ENCODE results near the gene ELOVL3. TPM values are rescaled to one million over a fixed set of nuclear protein-coding genes. Genes with fewer than 3 reads are reported as not detected.
A peak's percentile ranks its signal among the peaks of the same experiment; 100 is the strongest.
"Not testable (repeated sequence)": the region's sequence is repeated elsewhere in the genome, so short reads cannot be mapped to it uniquely, and the experiment has no call there.

ELOVL3 gene, protein sequence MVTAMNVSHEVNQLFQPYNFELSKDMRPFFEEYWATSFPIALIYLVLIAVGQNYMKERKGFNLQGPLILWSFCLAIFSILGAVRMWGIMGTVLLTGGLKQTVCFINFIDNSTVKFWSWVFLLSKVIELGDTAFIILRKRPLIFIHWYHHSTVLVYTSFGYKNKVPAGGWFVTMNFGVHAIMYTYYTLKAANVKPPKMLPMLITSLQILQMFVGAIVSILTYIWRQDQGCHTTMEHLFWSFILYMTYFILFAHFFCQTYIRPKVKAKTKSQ
- total RNA-seq (not detected), polyA plus RNA-seq (under 1 TPM in 1 of 4 donors, not detected in 3; 0.16 TPM)

DNA sequence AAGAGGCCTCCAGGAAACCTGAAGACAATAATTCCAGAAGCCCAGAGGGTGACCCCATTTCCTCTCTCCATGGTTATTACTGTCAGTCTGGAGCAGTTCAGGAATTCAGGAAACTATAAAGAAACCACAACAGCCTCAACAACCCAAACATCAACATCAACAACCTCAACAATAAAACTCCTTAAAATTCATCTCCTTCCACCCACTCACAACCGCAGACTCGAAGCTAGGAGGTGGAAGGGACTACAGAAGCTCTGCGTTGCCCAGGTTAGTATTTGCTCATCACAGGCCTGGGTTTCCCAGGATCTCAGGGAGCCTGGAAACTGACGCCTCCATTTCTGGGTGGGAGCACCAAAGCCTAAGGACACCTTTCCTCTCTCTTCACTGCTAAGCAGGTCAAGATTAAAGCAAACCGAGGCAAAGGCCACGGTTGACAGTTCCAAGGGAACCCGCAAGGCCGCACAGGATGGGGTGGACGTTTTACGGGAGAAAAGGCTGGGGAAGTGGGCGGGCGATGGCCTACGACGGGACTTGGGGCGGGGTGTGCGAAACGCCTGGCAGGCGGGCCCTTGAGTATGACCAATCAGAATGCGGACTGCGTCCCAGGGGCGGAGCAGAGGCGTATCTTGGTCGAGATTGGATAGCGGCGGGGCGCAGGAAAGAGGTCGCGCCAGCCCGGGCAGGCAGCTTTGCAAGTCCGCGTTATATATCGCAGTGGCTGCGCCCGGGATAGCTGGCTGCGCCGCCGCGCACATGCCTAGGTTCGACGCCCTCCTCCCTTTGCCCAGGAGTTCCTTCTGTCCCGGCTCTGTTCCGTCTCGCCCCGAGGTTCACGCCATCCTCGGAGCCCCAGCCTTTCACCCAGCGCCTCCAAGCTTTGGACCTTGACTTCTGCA is at the start of gene ELOVL3:
ELOVL3 (plus strand) TSS at position 654 of the 896 bp plus-strand sequence. CDS start 250 bp downstream, outside the sequence.
- H3K27me3 Mint-ChIP-seq = peaks cover 69% of the 10 kb centered on the region
- peak; percentile 90 to 91 for ATAC-seq (ENCODE audit: low read depth in 2 of 2)
- peak within 1 kb of the TSS; percentile 62 to 87 (median 83) for H3K4me3 Mint-ChIP-seq
- H3K4me1 Mint-ChIP-seq = peaks cover 0 to 38% (median 12%) of the 10 kb centered on the region in 4 donors
- H3K36me3 ChIP-seq (ENCODE audit: control insufficient read depth, insufficient read depth, low read length) = no peaks in the 10 kb centered on the region
- peak; percentile 75 to 94 (median 79) for DNase-seq
- no peak within 1 kb of the TSS for H3K27ac ChIP-seq (ENCODE audit: insufficient read depth, low read length, poor library complexity, severe bottlenecking)
- H3K27me3 ChIP-seq (ENCODE audit: control insufficient read depth, insufficient read depth, low read length) = peaks cover 24% of the 10 kb centered on the region
- H3K9me3 ChIP-seq (ENCODE audit: control insufficient read depth in 2 of 2, low read length in 2 of 2) = no peaks in the 10 kb centered on the region
- no peaks in the 10 kb centered on the region for H3K36me3 Mint-ChIP-seq
- H3K4me1 ChIP-seq (ENCODE audit: control insufficient read depth, insufficient read depth, low read length, poor library complexity, severe bottlenecking) = peaks cover 22% of the 10 kb centered on the region
- H3K27ac Mint-ChIP-seq = peak within 1 kb of the TSS in 2 of 3 donors; percentile 56 to 84
- peaks cover 0 to 2% (median 0%) of the 10 kb centered on the region in 7 donors for H3K9me3 Mint-ChIP-seq
- peak within 1 kb of the TSS; percentile 52 for H3K4me3 ChIP-seq (ENCODE audit: low read depth, low read length)

DNA sequence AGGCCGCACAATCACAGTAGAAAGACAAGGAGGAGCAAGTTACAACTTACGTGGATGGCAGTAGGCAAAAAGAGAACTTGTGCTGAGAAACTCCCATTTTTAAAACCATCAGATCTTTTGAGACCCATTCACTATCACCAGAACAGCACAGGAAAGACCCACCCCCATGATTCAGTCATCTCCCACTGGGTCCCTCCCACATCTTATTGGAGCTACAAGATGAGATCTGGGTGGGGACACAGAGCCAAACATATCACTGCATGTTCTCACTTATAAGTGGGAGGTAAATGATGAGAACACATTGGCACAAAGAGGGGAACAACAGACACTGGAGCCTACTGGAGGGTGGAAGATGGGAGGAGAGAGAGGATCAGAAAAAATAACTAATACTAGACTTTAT is 41.5 kb upstream of the ELOVL3 start:
- no peak overlapping the region for H3K27ac ChIP-seq (ENCODE audit: insufficient read depth, low read length, poor library complexity, severe bottlenecking)
- Mint-ChIP-seq H3K4me3 (no peak overlapping the region), H3K27me3 (peaks cover 8% of the 10 kb centered on the region), H3K36me3 (no peaks in the 10 kb centered on the region), H3K9me3 (peaks cover 0 to 8% (median 0%) of the 10 kb centered on the region in 7 donors), H3K4me1 (peaks cover 5 to 15% (median 6%) of the 10 kb centered on the region in 4 donors), H3K27ac (no peak overlapping the region)
- H3K9me3 ChIP-seq (ENCODE audit: control insufficient read depth in 2 of 2, low read length in 2 of 2) = no peaks in the 10 kb centered on the region
- ATAC-seq (ENCODE audit: low read depth in 2 of 2) = no peak
- no peaks in the 10 kb centered on the region for H3K36me3 ChIP-seq (ENCODE audit: control insufficient read depth, insufficient read depth, low read length)
- DNase-seq = no peak
- peaks cover 2% of the 10 kb centered on the region for H3K27me3 ChIP-seq (ENCODE audit: control insufficient read depth, insufficient read depth, low read length)
- H3K4me3 ChIP-seq (ENCODE audit: low read depth, low read length) = no peak overlapping the region
- H3K4me1 ChIP-seq (ENCODE audit: control insufficient read depth, insufficient read depth, low read length, poor library complexity, severe bottlenecking) = peaks cover 11% of the 10 kb centered on the region

DNA sequence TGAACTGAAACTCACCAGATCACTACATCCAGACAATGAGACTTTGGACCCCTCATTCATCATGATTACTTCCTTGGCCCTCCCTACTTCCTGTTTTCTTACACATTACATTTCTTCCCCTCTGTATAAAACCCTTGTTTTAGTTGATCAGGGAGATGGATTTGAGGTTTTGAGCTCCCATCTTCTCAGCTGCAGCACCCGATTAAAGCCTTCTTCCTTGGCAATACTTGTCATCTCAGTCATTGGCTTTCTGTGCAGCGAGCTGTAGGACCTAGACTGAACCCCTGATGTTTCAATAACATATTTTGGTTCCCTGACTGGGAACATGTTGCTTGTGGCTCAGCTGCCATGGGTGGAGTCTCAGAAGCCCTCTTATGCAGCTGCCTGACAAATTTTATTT is 40.8 kb upstream of the ELOVL3 start:
- no peaks in the 10 kb centered on the region for H3K27me3 ChIP-seq (ENCODE audit: control insufficient read depth, insufficient read depth, low read length)
- H3K9me3 ChIP-seq (ENCODE audit: control insufficient read depth in 2 of 2, low read length in 2 of 2) = no peaks in the 10 kb centered on the region
- H3K4me1 ChIP-seq (ENCODE audit: control insufficient read depth, insufficient read depth, low read length, poor library complexity, severe bottlenecking) = peaks cover 12% of the 10 kb centered on the region
- peaks cover 8% of the 10 kb centered on the region for H3K27me3 Mint-ChIP-seq
- no peak overlapping the region for H3K27ac Mint-ChIP-seq
- H3K4me3 ChIP-seq (ENCODE audit: low read depth, low read length) = no peak overlapping the region
- peaks cover 0 to 8% (median 0%) of the 10 kb centered on the region in 7 donors for H3K9me3 Mint-ChIP-seq
- ATAC-seq (ENCODE audit: low read depth in 2 of 2) (no peak), DNase-seq (no peak)
- H3K36me3 ChIP-seq (ENCODE audit: control insufficient read depth, insufficient read depth, low read length) = no peaks in the 10 kb centered on the region
- H3K36me3 Mint-ChIP-seq = no peaks in the 10 kb centered on the region
- peaks cover 5 to 17% (median 8%) of the 10 kb centered on the region in 4 donors for H3K4me1 Mint-ChIP-seq
- no peak overlapping the region for H3K4me3 Mint-ChIP-seq
- no peak overlapping the region for H3K27ac ChIP-seq (ENCODE audit: insufficient read depth, low read length, poor library complexity, severe bottlenecking)

DNA sequence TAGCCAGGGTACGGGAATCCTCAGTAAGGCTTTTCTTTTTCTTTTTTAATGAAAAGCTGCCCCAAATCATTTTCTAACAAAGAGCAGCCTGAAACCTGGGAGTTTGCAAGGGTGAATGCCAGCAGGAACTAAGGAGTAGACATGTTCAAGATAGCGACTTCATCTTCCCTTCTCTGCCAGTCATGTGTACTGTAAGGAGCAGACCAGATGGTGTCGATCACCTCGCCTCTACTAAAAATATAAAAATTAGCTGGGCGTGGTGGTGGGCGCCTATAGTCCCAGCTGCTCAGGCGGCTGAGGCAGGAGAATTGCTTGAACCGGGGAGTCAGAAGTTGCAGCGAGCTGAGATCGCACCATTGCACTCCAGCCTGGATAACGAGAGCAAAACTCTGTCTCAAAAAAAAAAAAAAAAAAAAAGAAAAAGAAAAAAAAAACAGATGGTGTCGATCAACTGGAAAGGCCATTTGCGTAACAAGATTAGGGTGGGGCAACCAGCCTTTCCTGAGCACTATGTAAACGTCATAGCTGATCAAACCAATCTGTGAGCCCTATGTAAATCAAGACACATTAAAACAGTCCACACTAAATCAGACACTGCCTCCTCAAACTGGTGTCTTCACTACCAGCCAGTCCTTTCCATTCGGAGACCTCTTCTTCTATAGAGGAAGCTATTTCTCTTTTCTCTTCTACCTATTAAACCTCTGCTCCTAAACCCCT is 40.1 kb upstream of the ELOVL3 start:
- no peaks in the 10 kb centered on the region for H3K36me3 Mint-ChIP-seq
- Histone ChIP-seq H3K27me3 (ENCODE audit: control insufficient read depth, insufficient read depth, low read length) (no peaks in the 10 kb centered on the region), H3K9me3 (ENCODE audit: control insufficient read depth in 2 of 2, low read length in 2 of 2) (no peaks in the 10 kb centered on the region), H3K4me1 (ENCODE audit: control insufficient read depth, insufficient read depth, low read length, poor library complexity, severe bottlenecking) (peaks cover 12% of the 10 kb centered on the region), H3K4me3 (ENCODE audit: low read depth, low read length) (no peak overlapping the region), H3K36me3 (ENCODE audit: control insufficient read depth, insufficient read depth, low read length) (no peaks in the 10 kb centered on the region), H3K27ac (ENCODE audit: insufficient read depth, low read length, poor library complexity, severe bottlenecking) (no peak overlapping the region)
- H3K27ac Mint-ChIP-seq = no peak overlapping the region
- no peak overlapping the region for H3K4me3 Mint-ChIP-seq
- peaks cover 5 to 17% (median 8%) of the 10 kb centered on the region in 4 donors for H3K4me1 Mint-ChIP-seq
- peaks cover 3% of the 10 kb centered on the region for H3K27me3 Mint-ChIP-seq
- no peak for ATAC-seq (ENCODE audit: low read depth in 2 of 2)
- peaks cover 0 to 8% (median 0%) of the 10 kb centered on the region in 7 donors for H3K9me3 Mint-ChIP-seq
- DNase-seq = no peak

DNA sequence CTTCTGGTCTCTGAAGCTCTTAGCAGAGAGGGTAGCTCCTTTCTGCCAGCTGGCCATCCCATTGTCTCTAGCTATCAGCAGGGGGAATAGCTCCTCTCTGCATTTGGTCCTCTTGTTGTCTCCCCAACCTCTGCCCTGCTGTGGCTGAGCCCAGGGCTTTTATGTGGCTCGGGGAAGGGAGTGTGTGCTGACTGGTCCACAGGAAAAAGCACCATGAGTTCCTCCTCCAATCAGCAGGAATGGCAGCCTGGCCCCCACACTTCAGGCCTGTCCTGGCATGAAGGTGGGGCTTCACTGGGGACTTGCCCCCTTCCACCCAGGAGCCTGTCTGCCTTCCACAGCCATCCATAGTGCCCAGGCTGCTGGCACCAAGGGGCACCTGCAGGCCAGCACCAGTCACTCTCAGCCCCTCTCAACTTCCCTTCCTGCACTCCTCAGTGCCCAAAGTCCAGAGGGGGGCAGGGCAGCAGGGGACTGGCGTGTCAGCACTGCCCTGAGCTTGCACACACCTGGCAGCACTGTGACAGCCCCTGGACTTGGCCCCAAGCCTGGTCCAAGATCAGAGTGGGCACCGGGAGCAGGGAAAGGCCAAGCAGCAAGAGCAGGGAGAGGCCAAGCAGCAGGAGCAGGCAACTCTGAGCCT is 37.7 kb upstream of the ELOVL3 start:
- Histone ChIP-seq H3K9me3 (ENCODE audit: control insufficient read depth in 2 of 2, low read length in 2 of 2) (peaks cover 0 to 7% of the 10 kb centered on the region in 2 experiments), H3K27ac (ENCODE audit: insufficient read depth, low read length, poor library complexity, severe bottlenecking) (peak overlapping the region; percentile 71), H3K4me3 (ENCODE audit: low read depth, low read length) (no peak overlapping the region), H3K4me1 (ENCODE audit: control insufficient read depth, insufficient read depth, low read length, poor library complexity, severe bottlenecking) (peaks cover 12% of the 10 kb centered on the region), H3K27me3 (ENCODE audit: control insufficient read depth, insufficient read depth, low read length) (no peaks in the 10 kb centered on the region), H3K36me3 (ENCODE audit: control insufficient read depth, insufficient read depth, low read length) (no peaks in the 10 kb centered on the region)
- H3K4me1 Mint-ChIP-seq = peaks cover 5 to 17% (median 9%) of the 10 kb centered on the region in 4 donors
- H3K27ac Mint-ChIP-seq = peak overlapping the region in 1 of 3 donors; percentile 78
- peak overlapping the region in 1 of 4 donors; percentile 72 for H3K4me3 Mint-ChIP-seq
- ATAC-seq (ENCODE audit: low read depth in 2 of 2) (no peak), DNase-seq (no peak)
- H3K27me3 Mint-ChIP-seq = no peaks in the 10 kb centered on the region
- peaks cover 0 to 13% (median 3%) of the 10 kb centered on the region in 7 donors for H3K9me3 Mint-ChIP-seq
- H3K36me3 Mint-ChIP-seq = no peaks in the 10 kb centered on the region

DNA sequence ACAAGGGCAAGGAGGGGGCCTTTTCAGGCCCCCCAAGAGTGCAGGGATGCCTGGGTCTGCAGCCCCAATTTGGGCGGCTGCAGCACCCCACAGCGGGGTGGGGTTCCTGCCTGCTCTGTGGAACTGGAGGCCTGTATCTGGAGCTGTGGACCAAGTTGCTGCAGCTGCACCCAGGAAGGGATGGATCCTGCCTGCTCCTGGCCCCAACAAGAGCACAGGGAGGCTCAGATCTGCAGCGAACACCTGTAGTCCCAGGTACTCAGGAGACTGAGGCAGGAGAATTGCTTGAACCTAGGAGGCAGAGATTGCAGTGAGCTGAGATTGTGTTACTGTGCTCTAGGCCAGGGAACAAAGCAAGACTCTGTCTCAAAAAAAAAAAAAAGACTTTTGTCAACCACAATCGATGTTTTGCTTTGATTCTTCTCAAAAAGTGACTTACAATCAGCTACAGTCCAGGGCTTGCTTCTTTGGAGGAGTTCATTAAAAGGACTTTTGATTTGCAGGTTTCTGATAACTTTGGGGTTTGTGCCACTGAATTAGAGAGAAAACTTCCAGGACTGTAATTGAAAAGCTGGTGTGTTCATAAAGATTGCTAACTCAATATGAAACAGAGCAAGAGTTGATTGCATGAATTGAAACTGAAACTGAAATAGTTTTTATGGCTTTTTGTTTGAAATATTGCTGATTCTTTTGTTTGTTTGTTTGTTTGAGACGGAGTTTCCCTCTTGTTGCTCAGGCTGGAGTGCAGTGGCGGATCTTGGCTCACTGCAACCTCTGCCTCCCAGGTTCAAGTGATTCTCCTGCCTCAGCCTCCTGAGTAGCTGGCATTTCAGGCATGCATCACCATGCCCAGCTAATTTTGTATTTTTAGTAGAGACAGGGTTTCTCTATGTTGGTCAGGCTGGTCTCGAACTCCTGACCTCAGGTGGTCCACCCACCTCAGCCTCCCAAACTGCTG is 36.9 kb upstream of the ELOVL3 start:
- H3K9me3 ChIP-seq (ENCODE audit: control insufficient read depth in 2 of 2, low read length in 2 of 2); H3K27me3 Mint-ChIP-seq; H3K27me3 ChIP-seq (ENCODE audit: control insufficient read depth, insufficient read depth, low read length); H3K36me3 Mint-ChIP-seq; H3K36me3 ChIP-seq (ENCODE audit: control insufficient read depth, insufficient read depth, low read length): not testable (repeated sequence)
- DNase-seq = peak in 2 of 3 donors; percentile 18 to 57
- Mint-ChIP-seq H3K4me1 (peaks cover 5 to 17% (median 10%) of the 10 kb centered on the region in 4 donors), H3K4me3 (peak overlapping the region; percentile 21 to 80 (median 66)), H3K27ac (peak overlapping the region; percentile 78 to 91 (median 84)), H3K9me3 (peaks cover 0 to 13% (median 3%) of the 10 kb centered on the region in 7 donors)
- Histone ChIP-seq H3K4me3 (ENCODE audit: low read depth, low read length) (peak overlapping the region; percentile 68), H3K4me1 (ENCODE audit: control insufficient read depth, insufficient read depth, low read length, poor library complexity, severe bottlenecking) (peaks cover 12% of the 10 kb centered on the region), H3K27ac (ENCODE audit: insufficient read depth, low read length, poor library complexity, severe bottlenecking) (peak overlapping the region; percentile 71)
- peak in 1 of 2 donors; percentile 24 for ATAC-seq (ENCODE audit: low read depth in 2 of 2)

All from CD4-positive, CD25-positive, alpha-beta regulatory T cell (primary cell).